PFSK-1 (cell line): Measurements from ENCODE around the gene NHLRC1.

ENCODE experiments used
- POLR2AphosphoS5 ChIP-seq: IDR thresholded peaks from 2 replicates; pipeline ENCODE4 v1.6.1; 2012; ENCODE audit warnings: low read depth, mild to moderate bottlenecking, control low read depth, low read length, moderate library complexity
- REST ChIP-seq, 2 experiments: IDR thresholded peaks; 2 replicates each; pipeline versions ENCODE4 v1.6.1 to v1.8.0; 2011 to 2012; ENCODE audit warnings: low read depth in 2 of 2, low read length in 2 of 2, control low read depth in 1 of 2, inconsistent platforms in 1 of 2, mild to moderate bottlenecking in 1 of 2, moderate library complexity in 1 of 2; ENCODE audit not compliant: insufficient read depth in 1 of 2
- TAF1 ChIP-seq: IDR thresholded peaks from 2 replicates; pipeline ENCODE4 v1.6.1; 2012; ENCODE audit warnings: low read length, control low read depth, borderline replicate concordance; ENCODE audit not compliant: insufficient read depth

- no peak for TF ChIP-seq TAF1
- no peak for TF ChIP-seq POLR2AphosphoS5
- no peak for TF ChIP-seq REST (IDR thresholded peaks at IDR 0.05; ENCODE audit: insufficient read depth in 1 of 2, low read depth in 2 of 2, low read length in 2 of 2)
Measured at GRCh38 chr6:18126121-18126520, 3.6 kb upstream of the NHLRC1 start.
